HG03442 (cell line): ENCODE measurements around the gene CELF4.

Experiments
- ATAC-seq: cut with Tn5 transposase; IDR thresholded peaks from one replicate; pipeline ENCODE4 v1.9.1; 2021; ENCODE audit warnings: mild to moderate bottlenecking, moderate library complexity; ENCODE audit not compliant: unreplicated experiment

Gene CELF4

GRCh38 chr18:37422596-37422995 lies 143.0 kb downstream of the CELF4 start:
- no peak for ATAC-seq

- ATAC-seq, result no peak
These were observed 143.5 kb downstream of the CELF4 start for GRCh38 chr18:37422116-37422515.

- ATAC-seq, result no peak
These were observed 144.1 kb downstream of the CELF4 start for GRCh38 chr18:37421341-37422077.

- no peak for ATAC-seq
These were observed 145.2 kb downstream of the CELF4 start for GRCh38 chr18:37420315-37420880.

- ATAC-seq, result no peak
These were observed 145.7 kb downstream of the CELF4 start for GRCh38 chr18:37419866-37420265.

GRCh38 chr18:37419315-37419714 lies 146.3 kb downstream of the CELF4 start:
- ATAC-seq, result no peak

- no peak for ATAC-seq
These were observed 150.8 kb downstream of the CELF4 start for GRCh38 chr18:37414816-37415215.

- no peak for ATAC-seq
These were observed 152.8 kb downstream of the CELF4 start for GRCh38 chr18:37412829-37413228.

GRCh38 chr18:37412333-37412732 lies 153.3 kb downstream of the CELF4 start:
- no peak for ATAC-seq

- no peak for ATAC-seq
These were observed 155.7 kb downstream of the CELF4 start for GRCh38 chr18:37409878-37410277.

- ATAC-seq, result no peak
These were observed 156.8 kb downstream of the CELF4 start for GRCh38 chr18:37408676-37409265.

- no peak for ATAC-seq
These were observed 158.0 kb downstream of the CELF4 start for GRCh38 chr18:37407571-37407970.

- no peak for ATAC-seq
These were observed 159.8 kb downstream of the CELF4 start for GRCh38 chr18:37405772-37406171.

GRCh38 chr18:37405229-37405628 lies 160.4 kb downstream of the CELF4 start:
- no peak for ATAC-seq

- ATAC-seq, result no peak
These were observed 161.8 kb downstream of the CELF4 start for GRCh38 chr18:37403788-37404187.

GRCh38 chr18:37403100-37403781 lies 162.4 kb downstream of the CELF4 start:
- no peak for ATAC-seq

GRCh38 chr18:37402735-37403099 lies 162.9 kb downstream of the CELF4 start:
- ATAC-seq, result no peak

GRCh38 chr18:37400802-37401201 lies 164.8 kb downstream of the CELF4 start:
- no peak for ATAC-seq

GRCh38 chr18:37398248-37398920 lies 167.2 kb downstream of the CELF4 start:
- ATAC-seq, result no peak

GRCh38 chr18:37397814-37398213 lies 167.8 kb downstream of the CELF4 start:
- ATAC-seq, result no peak

GRCh38 chr18:37396971-37397720 lies 168.5 kb downstream of the CELF4 start:
- no peak for ATAC-seq
